Erythroblast (primary cell): ENCODE data around the gene AUTS2.

Experiments
- GATA1 ChIP-seq: IDR thresholded peaks from 2 replicates; pipeline ENCODE4 v1.6.1; 2011; ENCODE audit warnings: low read depth, mild to moderate bottlenecking, control low read depth, low read length, moderate library complexity
- POLR2A ChIP-seq: IDR thresholded peaks from 2 replicates; pipeline ENCODE4 v1.6.1; 2011; ENCODE audit warnings: mild to moderate bottlenecking, low read length

- no peak for TF ChIP-seq POLR2A
- TF ChIP-seq GATA1, result no peak
Observed at GRCh38 chr7:69773535-69774225, 175.4 kb downstream of the AUTS2 start.
